GM12892 (cell line): ENCODE measurements around the gene NT5DC1. TPM values are rescaled to one million over a fixed set of nuclear protein-coding genes. Genes with fewer than 3 reads are reported as not detected.

Experiments
- DNase-seq: peaks from one replicate; pipeline ENCODE4 v3.0.0; 2011; ENCODE audit not compliant: insufficient read length
- FAIRE-seq: peaks from 2 replicates; lab custom pipeline; 2011; peaks lifted over from hg19 to GRCh38; lab: Jason Lieb, UNC
- POLR2A ChIP-seq: IDR thresholded peaks from 2 replicates; pipeline ENCODE4 v1.6.1; 2011; ENCODE audit warnings: low read depth, low read length, control low read depth
- POLR2AphosphoS5 ChIP-seq: IDR thresholded peaks from 2 replicates; pipeline ENCODE4 v1.6.1; 2011; ENCODE audit warnings: low read depth, low read length, control low read depth
- TAF1 ChIP-seq: IDR thresholded peaks from 2 replicates; pipeline ENCODE4 v1.6.1; 2011; ENCODE audit warnings: low read depth, mild to moderate bottlenecking, control low read depth, low read length, borderline replicate concordance
- polyA plus RNA-seq: library from polyadenylated mRNA; unstranded; fragments of >200 nt; gene quantifications from one replicate; pipeline ENCODE4 v1.2.1, GENCODE V29; 2012; ENCODE audit warnings: missing spikeins, inconsistent platforms; ENCODE audit not compliant: missing spikeins

The NT5DC1 gene
- 58.9 TPM for polyA plus RNA-seq

- TF ChIP-seq POLR2A (peak; percentile 87), POLR2AphosphoS5 (peak; percentile 89), TAF1 (no peak)
- FAIRE-seq (peak; percentile 97), DNase-seq (peak; percentile 81)
Observed at GRCh38 chr6:116100419-116101301, at the start of gene NT5DC1. NT5DC1 (plus strand) TSS chr6:116100853; CDS start chr6:116100931, 78 bp downstream.

- FAIRE-seq (no peak), DNase-seq (no peak)
- TF ChIP-seq POLR2AphosphoS5 (no peak), POLR2A (no peak), TAF1 (no peak)
Observed at GRCh38 chr6:116051244-116051643, 49.4 kb upstream of the NT5DC1 start.

GRCh38 chr6:116055513-116055912 lies 45.1 kb upstream of the NT5DC1 start:
- TF ChIP-seq TAF1, result no peak
- no peak for TF ChIP-seq POLR2A
- TF ChIP-seq POLR2AphosphoS5, result no peak
- FAIRE-seq (no peak), DNase-seq (no peak)

GRCh38 chr6:116057766-116058165 lies 42.9 kb upstream of the NT5DC1 start:
- DNase-seq, result no peak
- TF ChIP-seq POLR2A (no peak), POLR2AphosphoS5 (no peak), TAF1 (no peak)
- FAIRE-seq, result peak; percentile 14

GRCh38 chr6:116059713-116060571 lies 40.7 kb upstream of the NT5DC1 start:
- FAIRE-seq (peak; percentile 98), DNase-seq (no peak)
- TF ChIP-seq POLR2AphosphoS5 (no peak), POLR2A (no peak), TAF1 (no peak)

- TF ChIP-seq TAF1, result no peak
- no peak for TF ChIP-seq POLR2A
- TF ChIP-seq POLR2AphosphoS5, result no peak
- DNase-seq, result no peak
- FAIRE-seq, result no peak
Observed at GRCh38 chr6:116060572-116061283, 39.9 kb upstream of the NT5DC1 start, which contains the start of gene FRK. FRK (minus strand) TSS chr6:116060891; CDS start chr6:116060311, 580 bp downstream.

- FAIRE-seq (no peak), DNase-seq (no peak)
- TF ChIP-seq TAF1, result no peak
- TF ChIP-seq POLR2AphosphoS5, result no peak
Observed at GRCh38 chr6:116062496-116062895, 38.2 kb upstream of the NT5DC1 start.

- no peak for DNase-seq
- TF ChIP-seq TAF1 (no peak), POLR2A (no peak), POLR2AphosphoS5 (no peak)
- FAIRE-seq, result no peak
Observed at GRCh38 chr6:116064666-116065065, 36.0 kb upstream of the NT5DC1 start.

- no peak for FAIRE-seq
- TF ChIP-seq POLR2AphosphoS5 (no peak), TAF1 (no peak), POLR2A (no peak)
- no peak for DNase-seq
Observed at GRCh38 chr6:116066789-116067188, 33.9 kb upstream of the NT5DC1 start.

GRCh38 chr6:116070101-116070500 lies 30.6 kb upstream of the NT5DC1 start:
- TF ChIP-seq POLR2AphosphoS5 (no peak), TAF1 (no peak), POLR2A (no peak)
- DNase-seq, result no peak
- no peak for FAIRE-seq

- TF ChIP-seq TAF1, result no peak
- TF ChIP-seq POLR2A, result no peak
- no peak for TF ChIP-seq POLR2AphosphoS5
- peak; percentile 40 for FAIRE-seq
Observed at GRCh38 chr6:116070616-116071389, 29.9 kb upstream of the NT5DC1 start.

More at GRCh38 chr6:116070616-116071389, 29.9 kb upstream of the NT5DC1 start:
- DNase-seq, result no peak
